ENCODE results near the gene SGPP2.
"Not testable (repeated sequence)": the region's sequence is repeated elsewhere in the genome, so short reads cannot be mapped to it uniquely, and the experiment has no call there.

SGPP2 gene

GRCh38 chr2:222572264-222572721 is 147.9 kb downstream of the SGPP2 start:
- peak overlapping the region; percentile 84 for H3K27ac ChIP-seq
- no peak for TF ChIP-seq CTCF (conservative IDR thresholded peaks at IDR 0.05)

- peak overlapping the region; percentile 84 for H3K27ac ChIP-seq
These were observed 148.4 kb downstream of the SGPP2 start for GRCh38 chr2:222572751-222573174.

GRCh38 chr2:222575618-222576017 is 151.3 kb downstream of the SGPP2 start:
- no peak for TF ChIP-seq CTCF (conservative IDR thresholded peaks at IDR 0.05)
- H3K27ac ChIP-seq = no peak overlapping the region

More at GRCh38 chr2:222572751-222573174, 148.4 kb downstream of the SGPP2 start:
- no peak for TF ChIP-seq CTCF (conservative IDR thresholded peaks at IDR 0.05)

- no peak overlapping the region for H3K27ac ChIP-seq
- no peak for TF ChIP-seq CTCF (conservative IDR thresholded peaks at IDR 0.05)
These were observed 152.1 kb downstream of the SGPP2 start for GRCh38 chr2:222576171-222577081.

- no peak overlapping the region for H3K27ac ChIP-seq
- TF ChIP-seq CTCF (conservative IDR thresholded peaks at IDR 0.05) = no peak
These were observed 153.0 kb downstream of the SGPP2 start for GRCh38 chr2:222577341-222577740.

GRCh38 chr2:222582928-222583327 is 158.6 kb downstream of the SGPP2 start:
- peak; percentile 73 for TF ChIP-seq CTCF (conservative IDR thresholded peaks at IDR 0.05)
- no peak overlapping the region for H3K27ac ChIP-seq

- not testable (repeated sequence) for H3K27ac ChIP-seq
These were observed 160.2 kb downstream of the SGPP2 start for GRCh38 chr2:222584589-222584988.

- TF ChIP-seq CTCF (conservative IDR thresholded peaks at IDR 0.05) = no peak
- no peak overlapping the region for H3K27ac ChIP-seq
These were observed 167.3 kb downstream of the SGPP2 start for GRCh38 chr2:222591661-222592060.
